Bladder microvascular endothelial cell (primary cell): ENCODE data around the gene FAM110A. TPM values are rescaled to one million over a fixed set of nuclear protein-coding genes. Genes with fewer than 3 reads are reported as not detected.

Experiments
- total RNA-seq: library from RNA; depleted of rRNA; stranded (reverse); fragments of >200 nt; gene quantifications from 2 replicates; pipeline ENCODE4 v1.2.3, GENCODE V29; 2014

The FAM110A gene
- 0.97 and 2.0 TPM in 2 replicates for total RNA-seq

DNA sequence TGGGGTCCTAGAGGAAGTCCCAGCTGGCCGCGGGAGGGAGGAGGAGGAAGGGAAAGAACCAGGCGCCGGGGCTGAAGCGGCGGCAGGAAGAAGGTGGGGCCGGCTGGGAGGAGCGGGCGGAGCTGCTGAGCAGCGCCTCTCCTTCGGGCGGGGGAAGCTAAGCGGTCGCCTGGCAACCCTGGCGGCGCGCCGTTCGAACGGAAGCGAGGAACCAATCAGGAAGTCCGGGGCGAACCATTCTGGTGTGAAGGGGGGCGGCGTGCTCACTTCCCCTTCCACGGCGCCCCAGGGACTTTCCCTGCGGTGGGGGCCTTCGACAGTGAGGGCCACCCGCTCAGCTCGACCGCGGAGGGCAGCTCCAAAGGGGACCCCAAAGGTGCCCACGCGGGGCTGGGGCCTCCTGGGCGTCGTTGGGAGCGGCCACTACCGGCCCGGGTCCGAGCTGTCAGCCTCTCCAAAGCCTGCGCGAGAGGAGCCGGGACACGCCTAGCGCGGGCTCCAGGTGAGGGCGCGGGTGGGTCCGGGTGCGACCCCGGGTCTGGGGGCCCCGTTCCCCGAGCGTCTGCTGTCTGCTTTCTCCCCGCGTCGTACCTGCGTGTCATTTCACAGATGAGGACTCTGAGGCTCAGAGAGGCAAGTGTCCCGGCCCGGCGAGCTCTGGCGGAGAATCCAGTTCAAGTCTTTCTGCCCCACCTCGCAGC, at the start of gene FAM110A:
FAM110A (plus strand) TSS at position 266 of the 701 bp plus-strand sequence. CDS start 11,090 bp downstream, outside the sequence.

Other genes starting within 250 kb of the FAM110A start
- 1.6 and 3.7 TPM in 2 replicates for gene TCF15, start 223.4 kb upstream of the FAM110A start, total RNA-seq
- gene SRXN1, start 180.5 kb upstream of the FAM110A start, total RNA-seq: 25.2 and 30.1 TPM in 2 replicates
- gene SCRT2, start 157.9 kb upstream of the FAM110A start, total RNA-seq: not detected in 2 replicates
- 0.13 TPM in 1 of 2 replicates, not detected in the other for gene SLC52A3, start 65.2 kb upstream of the FAM110A start, total RNA-seq
- not detected in 2 replicates for gene ANGPT4, start 82.6 kb downstream of the FAM110A start, total RNA-seq
- gene RSPO4, start 168.6 kb downstream of the FAM110A start, total RNA-seq: not detected in 2 replicates